Right lung (tissue), 5 donors: ENCODE results near the gene LHX6. TPM values are rescaled to one million over a fixed set of nuclear protein-coding genes. Genes with fewer than 3 reads are reported as not detected.

Experiments
- DNase-seq, 2 donors: peaks; one replicate each; pipeline ENCODE4 v3.0.0-alpha.2; 2013
- polyA plus RNA-seq, 5 donors: library from polyadenylated mRNA; unstranded; fragments of 120-200 nt; gene quantifications; one replicate each; pipeline versions ENCODE4 v1.2.1 to v1.2.3, GENCODE V29; 2013; ENCODE audit warnings: inconsistent platforms in 1 of 5, low replicate concordance in 1 of 5; ENCODE audit not compliant: insufficient read length in 5 of 5, insufficient read depth in 1 of 5

The LHX6 gene
- polyA plus RNA-seq, 5 donors: 16.3 to 21.4 (median 18.2) TPM

GRCh38 chr9:122216798-122217418, 11.8 kb downstream of the LHX6 start:
- no peak for DNase-seq

- no peak for DNase-seq
Measured at GRCh38 chr9:122216138-122216797, 12.5 kb downstream of the LHX6 start.

- no peak for DNase-seq
Measured at GRCh38 chr9:122215663-122216062, 13.1 kb downstream of the LHX6 start.

- DNase-seq: no peak
Measured at GRCh38 chr9:122214507-122214906, 14.2 kb downstream of the LHX6 start.

- DNase-seq: no peak
Measured at GRCh38 chr9:122213589-122214413, 15.0 kb downstream of the LHX6 start.

GRCh38 chr9:122213102-122213588, 15.6 kb downstream of the LHX6 start:
- DNase-seq: no peak

GRCh38 chr9:122212473-122213004, 16.2 kb downstream of the LHX6 start:
- no peak for DNase-seq

- no peak for DNase-seq
Measured at GRCh38 chr9:122209451-122209850, 19.3 kb downstream of the LHX6 start.

- DNase-seq: no peak
Measured at GRCh38 chr9:122207096-122207495, 21.7 kb downstream of the LHX6 start.

GRCh38 chr9:122206118-122207046, 22.4 kb downstream of the LHX6 start:
- DNase-seq: no peak

GRCh38 chr9:122205176-122205575, 23.6 kb downstream of the LHX6 start:
- no peak for DNase-seq

- no peak for DNase-seq
Measured at GRCh38 chr9:122204491-122204890, 24.3 kb downstream of the LHX6 start.

- no peak for DNase-seq
Measured at GRCh38 chr9:122204055-122204454, 24.7 kb downstream of the LHX6 start.

GRCh38 chr9:122202111-122202510, 26.6 kb downstream of the LHX6 start:
- no peak for DNase-seq

- DNase-seq: no peak
Measured at GRCh38 chr9:122201641-122202040, 27.1 kb downstream of the LHX6 start.

GRCh38 chr9:122200960-122201595, 27.7 kb downstream of the LHX6 start:
- DNase-seq: no peak

GRCh38 chr9:122197882-122198281, 30.9 kb downstream of the LHX6 start:
- DNase-seq: no peak

GRCh38 chr9:122197426-122197825, 31.3 kb downstream of the LHX6 start:
- DNase-seq: peak in 1 of 2 donors; percentile 25

- no peak for DNase-seq
Measured at GRCh38 chr9:122195875-122196274, 32.9 kb downstream of the LHX6 start.

- DNase-seq: no peak
Measured at GRCh38 chr9:122193651-122194050, 35.1 kb downstream of the LHX6 start.
